GM19452 (cell line): ENCODE results near the gene ZNF383.
"Not testable (repeated sequence)": the region's sequence is repeated elsewhere in the genome, so short reads cannot be mapped to it uniquely, and the experiment has no call there.

Source experiments
- ATAC-seq: cut with Tn5 transposase; IDR thresholded peaks from one replicate; pipeline ENCODE4 v1.9.1; 2021; ENCODE audit not compliant: unreplicated experiment

Gene ZNF383

GRCh38 chr19:37292998-37293939 lies 75.3 kb downstream of the ZNF383 start:
- not testable (repeated sequence) for ATAC-seq

- not testable (repeated sequence) for ATAC-seq
These were observed 76.2 kb downstream of the ZNF383 start for GRCh38 chr19:37294246-37294645.
